CD4-positive, alpha-beta memory T cell (primary cell): Measurements from ENCODE around the gene RPL29. TPM values are rescaled to one million over a fixed set of nuclear protein-coding genes. Genes with fewer than 3 reads are reported as not detected.

Source experiments
- CTCF ChIA-PET: fragments of 350-600 bp; sonication (Branson Sonifier 250); formaldehyde crosslinking; loops from one replicate; lab custom pipeline; 2021; ENCODE audit warnings: inconsistent platforms; ENCODE audit not compliant: partially characterized antibody; lab: Charles Lee
- POLR2A ChIA-PET: fragments of 350-600 bp; sonication (Branson Sonifier 250); formaldehyde crosslinking; loops from one replicate; lab custom pipeline; 2021; ENCODE audit not compliant: partially characterized antibody; lab: Charles Lee
- DNase-seq, 5 donors: peaks; one replicate each; pipeline versions ENCODE4 v3.0.0 to v3.0.0-alpha.2; 2020 to 2022; ENCODE audit warnings: mixed read lengths in 1 of 5
- H3K27ac ChIP-seq: one replicate; pipeline ENCODE4 v1.7.0; 2013; ENCODE audit warnings: low read depth, low read length
- H3K27me3 ChIP-seq: 2 replicates; pipeline ENCODE4 v1.7.0; 2013; ENCODE audit warnings: mild to moderate bottlenecking, low read length, moderate library complexity; ENCODE audit not compliant: insufficient read depth
- H3K36me3 ChIP-seq: 2 replicates; pipeline ENCODE4 v1.7.0; 2013; ENCODE audit warnings: mild to moderate bottlenecking, low read length, moderate library complexity; ENCODE audit not compliant: insufficient read depth
- H3K4me1 ChIP-seq: 2 replicates; pipeline ENCODE4 v1.7.0; 2013; ENCODE audit warnings: mild to moderate bottlenecking, low read length, moderate library complexity; ENCODE audit not compliant: insufficient read depth
- H3K4me3 ChIP-seq, 2 donors: one replicate each; pipeline ENCODE4 v1.7.0; 2013; ENCODE audit warnings: low read length in 2 of 2, mild to moderate bottlenecking in 1 of 2
- H3K9me3 ChIP-seq, 2 donors: one replicate each; pipeline ENCODE4 v1.7.0; 2013; ENCODE audit warnings: low read length in 2 of 2, control low read depth in 1 of 2; ENCODE audit not compliant: control insufficient read depth in 1 of 2
- H3K27ac Mint-ChIP-seq, 7 donors: one replicate each; pipeline ENCODE4 v1.8.0; 2020 to 2021; ENCODE audit warnings: mixed read lengths in 7 of 7, mild to moderate bottlenecking in 6 of 7, inconsistent platforms in 3 of 7, moderate library complexity in 3 of 7
- H3K27me3 Mint-ChIP-seq, 2 donors: one replicate each; pipeline ENCODE4 v1.8.0; 2020 to 2021; ENCODE audit warnings: mixed read lengths in 2 of 2
- H3K36me3 Mint-ChIP-seq, 2 donors: one replicate each; pipeline ENCODE4 v1.8.0; 2020 to 2021; ENCODE audit warnings: mixed read lengths in 2 of 2, inconsistent platforms in 1 of 2, mild to moderate bottlenecking in 1 of 2
- H3K4me1 Mint-ChIP-seq, 4 donors: one replicate each; pipeline ENCODE4 v1.8.0; 2020 to 2021; ENCODE audit warnings: mixed read lengths in 4 of 4, mild to moderate bottlenecking in 1 of 4
- H3K4me3 Mint-ChIP-seq, 8 donors: one replicate each; pipeline ENCODE4 v1.8.0; 2020 to 2021; ENCODE audit warnings: mixed read lengths in 8 of 8, mild to moderate bottlenecking in 7 of 8, moderate library complexity in 6 of 8, inconsistent platforms in 3 of 8
- H3K9me3 Mint-ChIP-seq, 8 donors: one replicate each; pipeline ENCODE4 v1.8.0; 2020 to 2021; ENCODE audit warnings: mixed read lengths in 8 of 8, mild to moderate bottlenecking in 5 of 8, inconsistent platforms in 3 of 8, moderate library complexity in 1 of 8
- intact Hi-C: fragments of 100-400 bp; cut with micrococcal nuclease; formaldehyde crosslinking; loops from one replicate; pipeline ENCODE4 v1.15.1; 2023
- polyA plus RNA-seq, 2 donors: library from polyadenylated mRNA; unstranded; fragments of 300-500 nt; fragmentation: Illumina TruSeq; gene quantifications; one replicate each; pipeline ENCODE4 v1.2.3, GENCODE V29; 2021
- total RNA-seq, 2 experiments: library from RNA; stranded (reverse); gene quantifications; one replicate each; pipeline ENCODE4 v1.2.3, GENCODE V29; 2021

The RPL29 gene
- total and polyA plus RNA-seq, 4 experiments from 2014 or later: 967 to 1,467 (median 1,266) TPM

DNA sequence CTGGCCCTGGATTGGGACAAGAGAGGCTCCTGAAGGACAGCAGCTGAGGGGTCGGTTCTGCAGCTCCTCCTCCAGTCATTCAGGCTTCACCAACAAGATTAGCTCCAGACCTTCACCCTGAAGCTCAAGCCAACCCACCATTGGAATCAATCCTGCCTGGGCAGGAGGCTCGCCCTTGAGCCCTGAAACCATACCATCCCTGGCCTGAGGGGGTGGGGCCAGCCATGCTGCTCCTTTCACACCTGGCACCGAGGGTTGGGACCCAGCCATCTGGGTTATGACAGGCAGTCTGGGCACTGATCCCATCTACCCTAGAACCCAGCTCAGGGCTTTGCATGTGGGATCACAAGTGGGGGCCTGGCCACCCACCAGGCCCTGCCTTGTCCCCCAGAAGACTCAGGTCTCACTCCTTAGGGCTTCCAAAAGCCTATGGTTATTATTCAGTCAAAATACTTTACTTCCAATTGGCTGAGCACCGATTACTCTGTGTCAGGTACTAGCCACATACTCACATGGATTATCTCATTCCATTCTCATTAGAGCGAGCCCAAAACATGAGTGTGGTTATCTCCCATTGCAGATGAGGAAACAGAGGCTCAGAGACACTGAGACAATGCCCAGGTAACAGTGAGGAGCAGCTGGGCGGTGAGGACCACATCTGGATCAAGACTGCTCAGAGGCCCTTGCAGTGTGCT, 24.9 kb downstream of the RPL29 start:
- Mint-ChIP-seq H3K27ac (peak overlapping the region in 2 of 7 donors; percentile 38 to 60), H3K9me3 (no peaks in the 10 kb centered on the region), H3K4me3 (peak overlapping the region in 2 of 8 donors; percentile 57 to 69), H3K27me3 (no peaks in the 10 kb centered on the region), H3K36me3 (peaks cover 0 to 6% of the 10 kb centered on the region in 2 donors), H3K4me1 (peaks cover 22 to 57% (median 39%) of the 10 kb centered on the region in 4 donors)
- ChIA-PET POLR2A (interaction anchor here (1.1 to 6.2 kb wide), 2 partner anchors 9 to 11 kb away, joined by 3 to 28 read pairs; partner anchors contain the start of gene ACY1), CTCF (interaction anchor here (2.6 to 3.1 kb wide), 2 partner anchors 12 to 26 kb away, joined by 6 to 14 read pairs; partner anchors contain the start of gene ACY1)
- H3K27me3 ChIP-seq: no peaks in the 10 kb centered on the region
- peaks cover 34% of the 10 kb centered on the region for H3K4me1 ChIP-seq
- no peaks in the 10 kb centered on the region for H3K9me3 ChIP-seq
- no peak overlapping the region for H3K27ac ChIP-seq
- no peaks in the 10 kb centered on the region for H3K36me3 ChIP-seq
- intact Hi-C loops: loop anchor here (5.0 kb wide), 1 partner anchor 1733 kb away; the partner anchor contains the start of gene GNAI2
- no peak overlapping the region for H3K4me3 ChIP-seq
- DNase-seq: no peak

DNA sequence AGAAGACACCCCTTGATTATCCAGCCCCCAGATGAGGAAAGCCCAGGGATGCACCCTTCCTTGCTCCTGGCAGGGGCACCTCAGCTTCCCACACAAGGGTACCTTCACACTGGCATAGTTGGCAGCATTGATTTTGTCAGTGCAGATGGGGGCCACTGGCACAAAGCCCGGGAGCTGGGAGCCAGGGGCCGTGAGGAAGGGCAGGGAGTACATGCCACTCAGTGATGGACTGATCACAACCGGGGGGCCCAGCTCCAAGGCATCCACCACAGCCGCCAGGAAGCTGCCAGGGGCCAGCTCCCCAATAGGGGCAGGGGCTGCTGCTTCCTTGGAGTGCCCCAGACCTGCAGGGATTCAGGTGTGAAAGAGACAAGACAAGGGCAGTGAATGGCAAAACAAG, 25.9 kb downstream of the RPL29 start:
- Mint-ChIP-seq H3K27me3 (no peaks in the 10 kb centered on the region), H3K27ac (peak overlapping the region in 2 of 7 donors; percentile 10 to 60), H3K9me3 (no peaks in the 10 kb centered on the region), H3K4me3 (peak overlapping the region in 1 of 8 donors; percentile 11), H3K36me3 (peaks cover 0 to 6% of the 10 kb centered on the region in 2 donors), H3K4me1 (peaks cover 21 to 59% (median 40%) of the 10 kb centered on the region in 4 donors)
- CTCF ChIA-PET: interaction anchor here (2.6 to 3.1 kb wide), 2 partner anchors 13 to 25 kb away, joined by 6 to 14 read pairs; partner anchors contain the start of gene ACY1
- no peak for DNase-seq
- Histone ChIP-seq H3K9me3 (no peaks in the 10 kb centered on the region), H3K27ac (no peak overlapping the region), H3K4me1 (peaks cover 31% of the 10 kb centered on the region), H3K36me3 (no peaks in the 10 kb centered on the region), H3K27me3 (no peaks in the 10 kb centered on the region), H3K4me3 (no peak overlapping the region)
- POLR2A ChIA-PET: interaction anchor here (1.1 to 6.2 kb wide), 4 partner anchors 8 to 26 kb away, joined by 3 to 28 read pairs (median 8); partner anchors contain the start of genes ACY1 and RPL29
- intact Hi-C loops: loop anchor here (5.0 kb wide), 1 partner anchor 1733 kb away; the partner anchor contains the start of gene GNAI2

DNA sequence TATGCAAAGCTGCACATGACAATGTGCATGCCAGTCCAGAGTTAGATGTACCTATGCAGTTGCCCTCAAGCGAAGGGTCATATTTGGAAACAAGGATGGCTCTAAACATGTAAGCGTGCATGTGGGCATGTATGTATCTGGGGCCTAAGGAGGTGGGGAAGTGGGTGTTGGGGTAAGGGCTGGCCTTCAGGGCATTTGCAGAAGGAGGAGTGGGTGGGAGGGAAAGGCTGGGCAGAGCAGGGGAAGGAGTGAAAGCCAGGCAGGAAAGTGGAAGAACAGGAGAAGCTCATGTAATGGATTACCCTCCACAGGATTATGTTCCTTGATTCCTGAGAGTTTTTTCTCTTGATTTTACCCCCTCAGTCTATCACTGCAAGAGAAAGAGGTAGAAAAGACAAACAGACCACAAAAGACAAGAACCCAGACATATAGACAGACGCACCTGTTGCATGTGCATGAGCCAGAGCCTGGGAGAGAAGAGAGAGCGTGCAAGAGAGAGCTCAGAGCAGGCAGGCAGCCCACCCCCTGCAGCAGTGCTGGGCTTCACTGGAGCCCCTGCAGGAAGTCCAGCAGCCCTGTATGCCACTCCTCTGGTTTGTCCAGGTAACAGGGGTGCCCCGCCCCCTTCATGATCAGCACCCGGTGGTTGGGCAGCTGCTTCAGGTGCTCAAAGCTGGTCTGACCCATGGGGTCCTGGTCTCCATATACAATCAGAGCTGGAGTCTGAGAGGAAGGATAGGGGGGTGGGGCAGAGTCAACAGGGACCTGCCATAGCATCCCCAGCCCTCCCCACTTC, 26.6 kb downstream of the RPL29 start:
- H3K36me3 ChIP-seq: no peaks in the 10 kb centered on the region

DNA sequence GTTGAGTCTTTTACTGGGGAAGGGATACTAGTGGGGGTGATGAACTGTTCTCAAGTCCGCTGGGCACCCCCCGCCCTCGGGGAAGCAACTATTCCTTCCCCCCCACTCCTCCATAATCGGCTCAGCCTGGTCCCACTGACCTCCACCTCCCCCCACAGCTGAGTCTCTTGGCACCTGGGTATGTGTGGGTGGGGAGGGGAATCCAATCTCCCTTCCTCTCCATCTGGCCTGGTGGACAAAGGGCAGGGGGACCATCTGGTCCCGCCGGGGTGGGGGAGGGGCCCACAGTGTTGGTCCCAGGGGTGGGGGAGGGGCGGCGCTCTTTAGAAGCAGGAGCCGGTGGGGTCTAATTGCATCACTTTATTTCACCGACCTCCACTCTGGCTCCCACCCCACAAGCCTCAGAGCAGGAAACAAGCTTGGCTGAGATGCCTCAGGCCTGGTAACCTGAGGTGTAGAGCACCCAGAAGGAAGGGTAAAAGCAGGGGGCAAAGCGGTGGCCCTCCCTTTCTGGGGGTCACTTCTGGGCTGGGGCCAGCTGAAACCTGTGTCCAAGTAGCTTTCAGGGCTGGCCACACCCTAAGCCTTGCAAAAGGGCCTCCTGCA, 27.4 kb downstream of the RPL29 start:
- H3K27me3 Mint-ChIP-seq: no peaks in the 10 kb centered on the region
- H3K4me1 Mint-ChIP-seq: peaks cover 15 to 45% (median 30%) of the 10 kb centered on the region in 4 donors
- H3K27ac Mint-ChIP-seq: peak overlapping the region; percentile 47 to 89 (median 85)
- Histone ChIP-seq H3K4me1 (peaks cover 22% of the 10 kb centered on the region), H3K36me3 (no peaks in the 10 kb centered on the region), H3K27ac (peak overlapping the region; percentile 56), H3K4me3 (peak overlapping the region in 1 of 2 donors; percentile 55), H3K9me3 (no peaks in the 10 kb centered on the region), H3K27me3 (no peaks in the 10 kb centered on the region)
- peak overlapping the region; percentile 72 to 94 (median 83) for H3K4me3 Mint-ChIP-seq
- H3K36me3 Mint-ChIP-seq: peaks cover 0 to 1% of the 10 kb centered on the region in 2 donors
- peak in 1 of 5 donors; percentile 41 for DNase-seq
- POLR2A ChIA-PET: interaction anchor here (1.0 to 6.2 kb wide), 8 partner anchors 7 to 186 kb away, joined by 3 to 28 read pairs (median 8); partner anchors contain the start of genes ABHD14A, ABHD14B, ACY1 and DUSP7
- CTCF ChIA-PET: interaction anchor here (1.0 to 3.1 kb wide), 3 partner anchors 14 to 27 kb away, joined by 3 to 14 read pairs (median 6); partner anchors contain the start of genes ACY1, PARP3 and RRP9
- intact Hi-C loops: no loop called here
- no peaks in the 10 kb centered on the region for H3K9me3 Mint-ChIP-seq

More for the DNA sequence above, 26.6 kb downstream of the RPL29 start:
- Mint-ChIP-seq H3K27ac (peak overlapping the region; percentile 4 to 94 (median 62)), H3K4me3 (peak overlapping the region; percentile 10 to 94 (median 63)), H3K27me3 (no peaks in the 10 kb centered on the region), H3K9me3 (no peaks in the 10 kb centered on the region), H3K4me1 (peaks cover 18 to 53% (median 36%) of the 10 kb centered on the region in 4 donors), H3K36me3 (peaks cover 0 to 6% of the 10 kb centered on the region in 2 donors)
- no peak overlapping the region for H3K4me3 ChIP-seq
- peak in 1 of 5 donors; percentile 27 for DNase-seq
- H3K4me1 ChIP-seq: peaks cover 24% of the 10 kb centered on the region
- no peaks in the 10 kb centered on the region for H3K27me3 ChIP-seq
- no peaks in the 10 kb centered on the region for H3K9me3 ChIP-seq
- H3K27ac ChIP-seq: no peak overlapping the region
- ChIA-PET POLR2A (interaction anchor here (0.6 to 6.2 kb wide), 7 partner anchors 7 to 45 kb away, joined by 3 to 28 read pairs (median 10); partner anchors contain the start of genes ABHD14A, ABHD14B, ACY1 and PARP3), CTCF (interaction anchor here (1.0 to 3.1 kb wide), 3 partner anchors 14 to 28 kb away, joined by 3 to 14 read pairs (median 6); partner anchors contain the start of genes ACY1, PARP3 and RRP9)
- intact Hi-C loops: no loop called here

DNA sequence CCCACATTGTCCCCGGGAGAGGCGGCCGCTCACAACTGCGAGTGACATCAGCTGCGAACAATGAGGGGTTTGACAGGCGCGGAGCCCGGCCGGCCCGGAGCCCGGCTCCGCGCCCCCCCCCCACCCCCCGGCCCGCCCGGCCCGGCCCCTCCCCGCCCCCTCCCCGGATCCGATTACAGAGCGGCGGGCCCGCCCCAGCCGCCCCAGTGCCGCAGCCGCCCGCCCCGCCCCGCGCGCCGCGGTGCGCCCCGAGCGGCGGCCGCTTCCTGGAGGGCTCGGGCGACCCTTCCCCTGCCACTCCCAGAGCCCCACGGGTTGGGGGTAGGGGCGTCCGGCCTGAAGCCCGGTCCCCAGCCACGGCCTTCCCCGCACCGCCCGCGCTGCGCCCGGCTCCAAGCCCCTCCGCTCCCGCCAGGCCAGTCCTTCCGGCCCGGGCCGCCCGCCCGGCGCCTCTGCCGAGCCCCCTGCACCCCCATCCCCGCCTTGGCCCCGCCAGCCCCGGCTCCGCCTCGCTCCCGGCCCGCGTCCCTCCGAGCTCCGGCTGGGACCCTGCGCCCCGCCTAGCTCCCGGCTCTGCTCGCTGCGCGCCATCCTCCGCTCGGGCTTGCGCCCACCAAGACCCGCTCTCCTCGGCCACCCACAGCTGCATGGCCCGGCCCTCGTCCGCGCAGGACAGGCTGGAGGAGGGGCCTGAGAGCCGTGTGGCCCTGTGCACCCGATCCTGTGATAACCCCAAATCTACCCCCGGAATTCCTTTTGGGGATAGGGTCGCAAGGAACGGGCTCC, 28.1 kb downstream of the RPL29 start, which contains the start of gene PCBP4:
Gene PCBP4, minus strand, starts transcription at position 71 of the 786 bp plus-strand sequence. CDS start 6,214 bp downstream, outside the sequence.
- H3K4me1 ChIP-seq: peaks cover 22% of the 10 kb centered on the region
- H3K36me3 Mint-ChIP-seq: peaks cover 0 to 1% of the 10 kb centered on the region in 2 donors
- H3K36me3 ChIP-seq: no peaks in the 10 kb centered on the region
- intact Hi-C loops: loop anchor here (1.0 kb wide), 1 partner anchor 25 kb away; the partner anchor contains the start of gene PARP3
- peak within 1 kb of the TSS; percentile 63 to 65 for H3K4me3 ChIP-seq
- peak within 1 kb of the TSS; percentile 68 to 94 (median 85) for H3K27ac Mint-ChIP-seq
- H3K4me1 Mint-ChIP-seq: peaks cover 15 to 40% (median 29%) of the 10 kb centered on the region in 4 donors
- H3K9me3 Mint-ChIP-seq: no peaks in the 10 kb centered on the region
- ChIA-PET CTCF (no interaction called here), POLR2A (interaction anchor here (0.6 to 6.2 kb wide), 10 partner anchors 8 to 234 kb away, joined by 3 to 28 read pairs (median 4); partner anchors contain the start of genes ABHD14A, ABHD14B, ACY1 and DUSP7)
- peak within 1 kb of the TSS; percentile 81 to 94 (median 83) for H3K4me3 Mint-ChIP-seq
- no peaks in the 10 kb centered on the region for H3K27me3 Mint-ChIP-seq
- H3K9me3 ChIP-seq: no peaks in the 10 kb centered on the region
- peak within 1 kb of the TSS; percentile 57 for H3K27ac ChIP-seq
- peak in 3 of 5 donors; percentile 32 to 48 (median 43) for DNase-seq
- no peaks in the 10 kb centered on the region for H3K27me3 ChIP-seq
